SK-N-SH (cell line): ENCODE results near the gene MVD.

Experiments
- CTCF ChIP-seq: fragments of 200-600 bp; sonication (generic); IDR thresholded peaks from 2 replicates; pipeline ENCODE4 v1.6.1; 2017; ENCODE audit warnings: antibody characterized with exemption, mild to moderate bottlenecking, moderate library complexity
- ELF1 ChIP-seq: IDR thresholded peaks from 2 replicates; pipeline ENCODE4 v1.4.0; 2012
- FOXM1 ChIP-seq: IDR thresholded peaks from 2 replicates; pipeline ENCODE4 v1.4.0; 2012; ENCODE audit warnings: low read depth, mild to moderate bottlenecking
- MEF2A ChIP-seq: IDR thresholded peaks from 2 replicates; pipeline ENCODE4 v1.4.0; 2012; ENCODE audit warnings: low read depth, borderline replicate concordance
- NRF1 ChIP-seq: IDR thresholded peaks from 2 replicates; pipeline ENCODE4 v1.6.1; 2012; ENCODE audit warnings: low read depth, mild to moderate bottlenecking, low read length
- POLR2AphosphoS5 ChIP-seq: IDR thresholded peaks from 2 replicates; pipeline ENCODE4 v1.6.1; 2012; ENCODE audit warnings: low read depth, low read length
- RCOR1 ChIP-seq: fragments of 150-350 bp; IDR thresholded peaks from 2 replicates; pipeline ENCODE4 v1.6.1; 2017; ENCODE audit warnings: antibody characterized with exemption, low read length
- USF1 ChIP-seq: IDR thresholded peaks from 2 replicates; pipeline ENCODE4 v1.4.0; 2012; ENCODE audit warnings: low read depth, borderline replicate concordance

GRCh38 chr16:88672776-88673175 lies 9.9 kb upstream of the MVD start:
- TF ChIP-seq ELF1 (no peak), POLR2AphosphoS5 (no peak), CTCF (peak; percentile 39), FOXM1 (no peak), USF1 (no peak), MEF2A (no peak), RCOR1 (no peak), NRF1 (no peak)
